D721Med (cell line): ENCODE data around the gene GPR107.

Source experiments
- DNase-seq: peaks from one replicate; pipeline ENCODE4 v3.0.0; 2011; ENCODE audit warnings: low spot score; ENCODE audit not compliant: insufficient read length
- FAIRE-seq: peaks from 2 replicates; lab custom pipeline; 2011; peaks lifted over from hg19 to GRCh38; lab: Jason Lieb, UNC
- CTCF ChIP-seq: IDR thresholded peaks from 2 replicates; pipeline ENCODE4 v1.5.1; 2012; ENCODE audit warnings: mild to moderate bottlenecking, control low read depth; ENCODE audit not compliant: insufficient read depth; ENCODE audit errors: missing control alignments

GPR107 gene

GRCh38 chr9:130149031-130149430, 95.3 kb downstream of the GPR107 start:
- no peak for FAIRE-seq
- no peak for DNase-seq
- TF ChIP-seq CTCF, result no peak

GRCh38 chr9:130149654-130150286, 96.1 kb downstream of the GPR107 start:
- FAIRE-seq, result no peak
- DNase-seq, result no peak
- no peak for TF ChIP-seq CTCF

GRCh38 chr9:130150779-130151382, 97.2 kb downstream of the GPR107 start:
- no peak for FAIRE-seq
- DNase-seq, result no peak
- no peak for TF ChIP-seq CTCF

GRCh38 chr9:130154816-130155215, 101.1 kb downstream of the GPR107 start:
- DNase-seq (no peak), FAIRE-seq (no peak)
- no peak for TF ChIP-seq CTCF

- FAIRE-seq (no peak), DNase-seq (no peak)
- no peak for TF ChIP-seq CTCF
Measured at GRCh38 chr9:130155647-130156046, 101.9 kb downstream of the GPR107 start.

GRCh38 chr9:130156672-130157071, 103.0 kb downstream of the GPR107 start:
- DNase-seq (no peak), FAIRE-seq (no peak)
- TF ChIP-seq CTCF, result peak; percentile 4

- DNase-seq, result no peak
- no peak for TF ChIP-seq CTCF
- FAIRE-seq, result no peak
Measured at GRCh38 chr9:130157079-130157478, 103.4 kb downstream of the GPR107 start.
